HepG2 (cell line): ENCODE results near the gene SALL4. TPM values are rescaled to one million over a fixed set of nuclear protein-coding genes. Genes with fewer than 3 reads are reported as not detected.
A peak's percentile ranks its signal among the peaks of the same experiment; 100 is the strongest.
"Not testable (repeated sequence)": the region's sequence is repeated elsewhere in the genome, so short reads cannot be mapped to it uniquely, and the experiment has no call there.

ENCODE experiments used
- ATAC-seq: fragments of 200-7000 bp; cut with Tn5 transposase; 3 replicates; pipeline ENCODE4 v1.9.1; 2020; ENCODE audit warnings: mild to moderate bottlenecking, moderate library complexity
- BruUV-seq: library from RNA; stranded (reverse); fragments of 400-500 nt; replicated peaks from 2 replicates; lab custom pipeline; 2021; lab: Mats Ljungman, UMichigan
- CTCF ChIA-PET: fragments of 300-600 bp; formaldehyde crosslinking; extraction: SDS; loops from one replicate; lab custom pipeline; 2021; ENCODE audit warnings: low total read pairs, inconsistent platforms, low intra/inter-chr PET ratio; lab: Yijun Ruan, JAX
- POLR2A ChIA-PET: fragments of 350-600 bp; sonication (Branson Sonifier 250); formaldehyde crosslinking; loops from one replicate; lab custom pipeline; 2020; ENCODE audit warnings: antibody characterized with exemption, inconsistent platforms; lab: Yijun Ruan, JAX
- DNase-seq: peaks from one replicate; pipeline ENCODE4 v3.0.0-alpha.2; 2015; ENCODE audit warnings: low spot score
- FAIRE-seq: peaks from 3 replicates; lab custom pipeline; 2011; peaks lifted over from hg19 to GRCh38; lab: Jason Lieb, UNC
- H2AFZ ChIP-seq: one replicate; pipeline ENCODE4 v1.6.1; 2011; ENCODE audit warnings: low read length, inconsistent platforms
- H3K27ac ChIP-seq: fragments of 300-600 bp; 3 replicates; pipeline ENCODE4 v1.8.0; 2011; ENCODE audit warnings: mixed run types, mild to moderate bottlenecking, mixed read lengths, low read length, inconsistent platforms; ENCODE audit not compliant: insufficient read depth; ENCODE audit errors: extremely low read length
- H3K27me3 ChIP-seq, 2 experiments: fragments of 200-600 bp in 1 of 2; 2 replicates in 1 of 2; 3 replicates in 1 of 2; pipeline versions ENCODE4 v1.6.0 to v1.8.0; 2011; ENCODE audit warnings: low read length in 2 of 2, mild to moderate bottlenecking in 2 of 2, moderate library complexity in 2 of 2, inconsistent platforms in 1 of 2; ENCODE audit not compliant: insufficient read depth in 2 of 2, control insufficient read depth in 1 of 2
- H3K36me3 ChIP-seq, 2 experiments: fragments of 200-600 bp in 1 of 2; replicated peaks in 1 of 2; 2 replicates in 1 of 2; 3 replicates in 1 of 2; pipeline versions ENCODE4 v1.5.1 to v1.8.0; 2011; ENCODE audit warnings: low read length in 2 of 2, inconsistent platforms in 1 of 2; ENCODE audit not compliant: insufficient read depth in 2 of 2, control insufficient read depth in 1 of 2
- H3K4me1 ChIP-seq: 2 replicates; pipeline ENCODE4 v1.5.1; 2012; ENCODE audit warnings: low read length, inconsistent platforms; ENCODE audit not compliant: insufficient read depth
- H3K4me2 ChIP-seq: 2 replicates; pipeline ENCODE4 v1.6.0; 2011; ENCODE audit warnings: low read depth, low read length, inconsistent platforms
- H3K4me3 ChIP-seq, 3 experiments: fragments of 200-600 bp in 1 of 3; sonication (generic), shearing (Covaris generic) in 1 of 3; replicated peaks in 1 of 3; 2 replicates each; pipeline ENCODE4 v1.5.1; 2011 to 2016; ENCODE audit warnings: low read length in 3 of 3, inconsistent platforms in 2 of 3, low read depth in 2 of 3, mild to moderate bottlenecking in 2 of 3, control low read depth in 1 of 3, mixed read lengths in 1 of 3; ENCODE audit not compliant: insufficient read depth in 1 of 3
- H3K79me2 ChIP-seq: one replicate; pipeline ENCODE4 v1.6.1; 2011; ENCODE audit warnings: low read length, inconsistent platforms; ENCODE audit not compliant: insufficient read depth
- H3K9ac ChIP-seq: 2 replicates; pipeline ENCODE4 v1.6.0; 2011; ENCODE audit warnings: mild to moderate bottlenecking, low read depth, low read length, inconsistent platforms; ENCODE audit not compliant: insufficient read depth
- H3K9me3 ChIP-seq: 2 replicates; pipeline ENCODE4 v1.5.1; 2012; ENCODE audit warnings: mild to moderate bottlenecking, low read length
- H4K20me1 ChIP-seq: 2 replicates; pipeline ENCODE4 v1.6.0; 2011; ENCODE audit warnings: inconsistent platforms, mild to moderate bottlenecking, low read length, moderate library complexity; ENCODE audit not compliant: insufficient read depth
- HIVEP1 ChIP-seq: sonication (generic); formaldehyde crosslinking; IDR thresholded peaks from 2 replicates; pipeline ENCODE4 v1.4.0; 2020; ENCODE audit warnings: mild to moderate bottlenecking, missing genetic modification reagents
- NFKBIZ ChIP-seq: IDR thresholded peaks from 2 replicates; pipeline ENCODE4 v1.6.1; 2018; ENCODE audit warnings: missing genetic modification reagents, missing compliant biosample characterization
- TCF12 ChIP-seq, 2 experiments: fragments of 450-650 bp in 1 of 2; sonication (generic) in 1 of 2; formaldehyde crosslinking in 1 of 2; IDR thresholded peaks; 2 replicates each; pipeline versions ENCODE4 v1.6.1 to v1.8.0; 2017 to 2022; ENCODE audit warnings: antibody characterized with exemption in 1 of 2, mild to moderate bottlenecking in 1 of 2, missing genetic modification reagents in 1 of 2, moderate library complexity in 1 of 2
- ZNF333 ChIP-seq: sonication (generic); formaldehyde crosslinking; IDR thresholded peaks from 2 replicates; pipeline ENCODE4 v1.4.0; 2020; ENCODE audit warnings: mild to moderate bottlenecking, missing genetic modification reagents, borderline replicate concordance
- ZNF724P ChIP-seq: sonication (generic); formaldehyde crosslinking; IDR thresholded peaks from 2 replicates; pipeline ENCODE4 v1.8.0; 2022; ENCODE audit warnings: missing genetic modification reagents, borderline replicate concordance
- ZNF816 ChIP-seq: sonication (generic); formaldehyde crosslinking; IDR thresholded peaks from 2 replicates; pipeline ENCODE4 v1.8.0; 2022; ENCODE audit warnings: missing genetic modification reagents, mild to moderate bottlenecking, borderline replicate concordance
- WGBS: methylation state at CpG from one replicate; pipeline ENCODE4 v1.1.6; 2017; ENCODE audit warnings: low lambda C conversion rate; 5-methylcytosine and 5-hydroxymethylcytosine counted together
- in situ Hi-C: cut with HindIII; loops from 2 replicates; pipeline ENCODE4 v1.10.0; 2017; ENCODE audit warnings: low pct_unique_long_range_greater_than_20kb; ENCODE audit not compliant: extremely low pct_ligation_motif_present
- intact Hi-C: fragments of 100-400 bp; cut with micrococcal nuclease; formaldehyde crosslinking; loops from one replicate; pipeline ENCODE4 v1.10.0; 2022; ENCODE audit not compliant: unreplicated experiment
- polyA plus RNA-seq, 8 experiments: library from polyadenylated mRNA; depleted of rRNA in 3 of 8; stranded (reverse) in 7 of 8; unstranded in 1 of 8; fragments of >200 nt; fragmentation: Illumina TruSeq in 4 of 8; extraction: Trizol in 4 of 8; gene quantifications; 2 replicates each; pipeline versions ENCODE4 v1.2.1 to v1.2.3, GENCODE V29; 2011 to 2016; ENCODE audit warnings: low read depth in 4 of 8, missing spikeins in 1 of 8, mixed read lengths in 1 of 8; ENCODE audit not compliant: insufficient read depth in 1 of 8
- total RNA-seq, 5 experiments: library from RNA; depleted of rRNA; stranded (reverse); fragments of >200 nt; fragmentation: Illumina TruSeq; extraction: Trizol; gene quantifications; 2 replicates each; pipeline ENCODE4 v1.2.3, GENCODE V29; 2016; ENCODE audit warnings: low read depth in 1 of 5
- TF ChIP-seq, protein P1 (sequence below): IDR thresholded peaks from 2 replicates; pipeline ENCODE4 v1.6.1; 2016; ENCODE audit warnings: mild to moderate bottlenecking
- TF ChIP-seq, protein P2 (sequence below): sonication (generic); formaldehyde crosslinking; IDR thresholded peaks from 2 replicates; pipeline ENCODE4 v1.5.0; 2020; ENCODE audit warnings: mild to moderate bottlenecking, missing genetic modification reagents, borderline replicate concordance
- TF ChIP-seq, protein P3 (sequence below): sonication (generic); formaldehyde crosslinking; IDR thresholded peaks from 2 replicates; pipeline ENCODE4 v1.4.0; 2020; ENCODE audit warnings: mild to moderate bottlenecking, missing genetic modification reagents
- TF ChIP-seq, protein P4 (sequence below): sonication (generic); formaldehyde crosslinking; IDR thresholded peaks from 2 replicates; pipeline ENCODE4 v1.5.0; 2020; ENCODE audit warnings: mild to moderate bottlenecking, missing genetic modification reagents

SALL4 gene
- total and polyA plus RNA-seq, 2 of the 13 experiments (the other 11 are each of a cell fraction or from before 2014, with no cell fraction given), result 0.33 to 1.8 TPM

DNA sequence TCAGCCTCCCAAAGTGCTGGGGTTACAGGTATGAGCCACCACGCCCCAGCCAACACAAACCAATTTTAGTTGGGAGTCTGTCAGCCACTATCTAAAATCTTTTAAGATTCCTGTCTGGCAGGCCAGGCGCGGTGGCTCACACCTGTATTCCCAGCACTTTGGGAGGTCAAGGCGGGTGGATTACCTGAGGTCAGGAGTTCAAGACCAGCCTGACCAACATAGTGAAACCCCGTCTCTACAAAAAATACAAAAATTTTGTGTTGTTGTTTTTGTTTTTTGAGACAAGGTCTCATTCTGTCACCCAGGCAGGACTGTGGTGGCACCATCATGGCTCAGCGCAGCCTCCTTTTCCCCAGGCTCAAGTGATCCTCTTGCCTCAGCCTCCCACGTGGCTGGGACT lies 62.0 kb downstream of the SALL4 start:
- peaks cover 83% of the 10 kb centered on the region for H3K4me1 ChIP-seq
- 0 out of 2 replicates have a peak, but pooled peaks have one; percentile 0 for TF ChIP-seq NFKBIZ (CRISPR knock-in tag)
- TF ChIP-seq HIVEP1 (CRISPR knock-in tag), result peak; percentile 52; the same call in 1 of the 2 replicates
- TF ChIP-seq, protein P1, sequence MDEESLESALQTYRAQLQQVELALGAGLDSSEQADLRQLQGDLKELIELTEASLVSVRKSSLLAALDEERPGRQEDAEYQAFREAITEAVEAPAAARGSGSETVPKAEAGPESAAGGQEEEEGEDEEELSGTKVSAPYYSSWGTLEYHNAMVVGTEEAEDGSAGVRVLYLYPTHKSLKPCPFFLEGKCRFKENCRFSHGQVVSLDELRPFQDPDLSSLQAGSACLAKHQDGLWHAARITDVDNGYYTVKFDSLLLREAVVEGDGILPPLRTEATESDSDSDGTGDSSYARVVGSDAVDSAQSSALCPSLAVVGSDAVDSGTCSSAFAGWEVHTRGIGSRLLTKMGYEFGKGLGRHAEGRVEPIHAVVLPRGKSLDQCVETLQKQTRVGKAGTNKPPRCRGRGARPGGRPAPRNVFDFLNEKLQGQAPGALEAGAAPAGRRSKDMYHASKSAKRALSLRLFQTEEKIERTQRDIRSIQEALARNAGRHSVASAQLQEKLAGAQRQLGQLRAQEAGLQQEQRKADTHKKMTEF (CRISPR knock-in tag), result 0 out of 2 replicates have a peak, but pooled peaks have one; percentile 13
- TF ChIP-seq ZNF333 (CRISPR knock-in tag), result 0 out of 2 replicates have a peak, but pooled peaks have one; percentile 56
- 0 out of 2 replicates have a peak, but pooled peaks have one; percentile 13 for TF ChIP-seq ZNF816 (CRISPR knock-in tag)
- TF ChIP-seq, protein P2, sequence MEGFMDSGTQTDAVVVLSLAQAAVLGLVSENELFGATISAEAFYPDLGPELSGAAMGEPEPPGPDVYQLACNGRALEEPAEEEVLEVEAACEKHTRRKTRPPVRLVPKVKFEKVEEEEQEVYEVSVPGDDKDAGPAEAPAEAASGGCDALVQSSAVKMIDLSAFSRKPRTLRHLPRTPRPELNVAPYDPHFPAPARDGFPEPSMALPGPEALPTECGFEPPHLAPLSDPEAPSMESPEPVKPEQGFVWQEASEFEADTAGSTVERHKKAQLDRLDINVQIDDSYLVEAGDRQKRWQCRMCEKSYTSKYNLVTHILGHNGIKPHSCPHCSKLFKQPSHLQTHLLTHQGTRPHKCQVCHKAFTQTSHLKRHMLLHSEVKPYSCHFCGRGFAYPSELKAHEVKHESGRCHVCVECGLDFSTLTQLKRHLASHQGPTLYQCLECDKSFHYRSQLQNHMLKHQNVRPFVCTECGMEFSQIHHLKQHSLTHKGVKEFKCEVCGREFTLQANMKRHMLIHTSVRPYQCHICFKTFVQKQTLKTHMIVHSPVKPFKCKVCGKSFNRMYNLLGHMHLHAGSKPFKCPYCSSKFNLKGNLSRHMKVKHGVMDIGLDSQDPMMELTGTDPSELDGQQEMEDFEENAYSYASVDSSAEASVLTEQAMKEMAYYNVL (CRISPR knock-in tag), result 0 out of 2 replicates have a peak, but pooled peaks have one; percentile 23
- TF ChIP-seq, protein P3, sequence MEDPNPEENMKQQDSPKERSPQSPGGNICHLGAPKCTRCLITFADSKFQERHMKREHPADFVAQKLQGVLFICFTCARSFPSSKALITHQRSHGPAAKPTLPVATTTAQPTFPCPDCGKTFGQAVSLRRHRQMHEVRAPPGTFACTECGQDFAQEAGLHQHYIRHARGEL (CRISPR knock-in tag), result 0 out of 2 replicates have a peak, but pooled peaks have one; percentile 48
- 0 out of 2 replicates have a peak, but pooled peaks have one; percentile 3 for TF ChIP-seq ZNF724P (CRISPR knock-in tag)
- in situ Hi-C loops; H3K4me2 ChIP-seq; H3K9me3 ChIP-seq; DNase-seq; H4K20me1 ChIP-seq; POLR2A ChIA-PET; H2AFZ ChIP-seq; H3K36me3 ChIP-seq; H3K27me3 ChIP-seq; CTCF ChIA-PET; FAIRE-seq; intact Hi-C loops; H3K9ac ChIP-seq; ATAC-seq; H3K4me3 ChIP-seq; BruUV-seq; TF ChIP-seq TCF12 (IDR thresholded peaks at IDR 0.05): not testable (repeated sequence)
- TF ChIP-seq TCF12 (CRISPR knock-in tag; IDR thresholded peaks at IDR 0.05), result peak; percentile 76; the same call in 1 of the 2 replicates
- TF ChIP-seq, protein P4, sequence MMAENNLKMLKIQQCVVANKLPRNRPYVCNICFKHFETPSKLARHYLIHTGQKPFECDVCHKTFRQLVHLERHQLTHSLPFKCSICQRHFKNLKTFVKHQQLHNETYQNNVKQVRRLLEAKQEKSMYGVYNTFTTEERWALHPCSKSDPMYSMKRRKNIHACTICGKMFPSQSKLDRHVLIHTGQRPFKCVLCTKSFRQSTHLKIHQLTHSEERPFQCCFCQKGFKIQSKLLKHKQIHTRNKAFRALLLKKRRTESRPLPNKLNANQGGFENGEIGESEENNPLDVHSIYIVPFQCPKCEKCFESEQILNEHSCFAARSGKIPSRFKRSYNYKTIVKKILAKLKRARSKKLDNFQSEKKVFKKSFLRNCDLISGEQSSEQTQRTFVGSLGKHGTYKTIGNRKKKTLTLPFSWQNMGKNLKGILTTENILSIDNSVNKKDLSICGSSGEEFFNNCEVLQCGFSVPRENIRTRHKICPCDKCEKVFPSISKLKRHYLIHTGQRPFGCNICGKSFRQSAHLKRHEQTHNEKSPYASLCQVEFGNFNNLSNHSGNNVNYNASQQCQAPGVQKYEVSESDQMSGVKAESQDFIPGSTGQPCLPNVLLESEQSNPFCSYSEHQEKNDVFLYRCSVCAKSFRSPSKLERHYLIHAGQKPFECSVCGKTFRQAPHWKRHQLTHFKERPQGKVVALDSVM (CRISPR knock-in tag), result peak; percentile 9
- H3K27ac ChIP-seq, result peak overlapping the region; percentile 44
- H3K79me2 ChIP-seq, result peaks cover 17% of the 10 kb centered on the region
- WGBS, result 97% methylated on average over 6 of the region's 7 CpGs
